ENCODE results near the gene IFI44. TPM values are rescaled to one million over a fixed set of nuclear protein-coding genes. Genes with fewer than 3 reads are reported as not detected.

Gene IFI44
- total RNA-seq, 1 donor from 2014 or later, result not detected

DNA sequence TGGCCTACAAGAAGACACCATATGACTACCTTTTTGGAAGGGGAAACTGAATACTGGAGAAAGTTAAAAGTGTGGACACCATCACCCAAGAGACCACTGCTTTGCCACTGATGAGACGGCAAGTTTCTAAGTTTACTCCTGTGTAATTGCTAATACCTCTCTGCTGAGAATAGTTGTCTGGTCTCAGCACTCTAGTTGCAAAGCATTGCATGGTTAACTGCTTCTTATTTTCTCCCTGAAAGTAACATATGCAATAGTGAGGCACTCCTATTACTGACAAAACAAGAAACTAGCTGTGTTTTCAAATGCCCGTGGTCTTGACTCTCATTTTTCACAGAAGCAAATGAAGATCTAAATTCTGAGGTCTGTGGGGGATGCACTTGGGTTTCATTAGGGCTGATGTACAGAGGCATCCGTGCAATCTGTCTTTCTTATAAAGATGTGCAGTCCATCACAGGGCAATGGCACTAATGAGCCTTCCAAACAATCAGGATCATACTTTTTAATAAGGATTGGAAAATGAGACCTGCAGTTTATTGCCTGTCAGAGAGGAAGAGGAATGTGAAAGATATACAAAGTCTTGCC is 62.9 kb downstream of the IFI44 start:
- Histone ChIP-seq H3K36me3 (no peaks in the 10 kb centered on the region), H4K20me1 (ENCODE audit: low read depth) (no peaks in the 10 kb centered on the region), H3K27me3 (no peaks in the 10 kb centered on the region), H3K9me3 (ENCODE audit: low read depth) (no peaks in the 10 kb centered on the region), H3K4me1 (no peaks in the 10 kb centered on the region), H3K79me2 (ENCODE audit: low read depth) (no peaks in the 10 kb centered on the region), H3K27ac (no peak overlapping the region), H3K4me2 (no peak overlapping the region), H2AFZ (replicated peaks) (no peak overlapping the region), H3K4me3 (no peak overlapping the region), H3F3A (ENCODE audit: low read depth) (no peaks in the 10 kb centered on the region), H3K9ac (no peak overlapping the region)
- TF ChIP-seq EZH2phosphoT487 (IDR thresholded peaks at IDR 0.05) (no peak), EZH2 (IDR thresholded peaks at IDR 0.05) (no peak)
- TF ChIP-seq, protein P1, sequence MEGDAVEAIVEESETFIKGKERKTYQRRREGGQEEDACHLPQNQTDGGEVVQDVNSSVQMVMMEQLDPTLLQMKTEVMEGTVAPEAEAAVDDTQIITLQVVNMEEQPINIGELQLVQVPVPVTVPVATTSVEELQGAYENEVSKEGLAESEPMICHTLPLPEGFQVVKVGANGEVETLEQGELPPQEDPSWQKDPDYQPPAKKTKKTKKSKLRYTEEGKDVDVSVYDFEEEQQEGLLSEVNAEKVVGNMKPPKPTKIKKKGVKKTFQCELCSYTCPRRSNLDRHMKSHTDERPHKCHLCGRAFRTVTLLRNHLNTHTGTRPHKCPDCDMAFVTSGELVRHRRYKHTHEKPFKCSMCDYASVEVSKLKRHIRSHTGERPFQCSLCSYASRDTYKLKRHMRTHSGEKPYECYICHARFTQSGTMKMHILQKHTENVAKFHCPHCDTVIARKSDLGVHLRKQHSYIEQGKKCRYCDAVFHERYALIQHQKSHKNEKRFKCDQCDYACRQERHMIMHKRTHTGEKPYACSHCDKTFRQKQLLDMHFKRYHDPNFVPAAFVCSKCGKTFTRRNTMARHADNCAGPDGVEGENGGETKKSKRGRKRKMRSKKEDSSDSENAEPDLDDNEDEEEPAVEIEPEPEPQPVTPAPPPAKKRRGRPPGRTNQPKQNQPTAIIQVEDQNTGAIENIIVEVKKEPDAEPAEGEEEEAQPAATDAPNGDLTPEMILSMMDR (IDR thresholded peaks at IDR 0.05), result no peak
- H3K9me3 Mint-ChIP-seq, result no peaks in the 10 kb centered on the region
- no peak for DNase-seq (ENCODE audit: low spot score)
- H3K27ac Mint-ChIP-seq, result no peak overlapping the region
- no peak overlapping the region for H3K4me3 Mint-ChIP-seq
- peaks cover under 1% of the 10 kb centered on the region for H3K4me1 Mint-ChIP-seq
- H3K27me3 Mint-ChIP-seq (ENCODE audit: insufficient read depth, low read depth), result no peaks in the 10 kb centered on the region
- no peaks in the 10 kb centered on the region for H3K36me3 Mint-ChIP-seq

DNA sequence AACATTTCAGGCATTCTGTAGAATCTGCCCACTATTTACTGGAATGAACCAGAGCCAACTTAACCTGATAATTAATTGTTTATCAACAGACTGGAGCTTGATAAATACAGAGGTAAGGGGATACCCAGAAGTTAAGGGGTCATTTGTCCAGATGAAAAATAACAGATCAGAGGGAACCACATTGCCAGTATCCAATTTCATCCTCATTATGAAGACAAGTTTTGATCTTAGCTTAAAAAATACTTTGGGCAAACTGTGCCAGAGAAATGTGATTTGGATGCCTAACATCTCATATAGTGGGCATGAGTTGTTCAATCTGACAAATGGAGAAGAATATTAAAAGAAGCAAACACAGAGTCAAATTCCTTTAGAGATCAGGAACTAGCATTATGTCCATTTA is 63.7 kb downstream of the IFI44 start:
- Histone ChIP-seq H2AFZ (replicated peaks) (no peak overlapping the region), H4K20me1 (ENCODE audit: low read depth) (no peaks in the 10 kb centered on the region), H3K4me2 (no peak overlapping the region), H3K9me3 (ENCODE audit: low read depth) (no peaks in the 10 kb centered on the region), H3K27ac (no peak overlapping the region), H3K9ac (no peak overlapping the region), H3K27me3 (no peaks in the 10 kb centered on the region), H3K36me3 (no peaks in the 10 kb centered on the region), H3K4me1 (no peaks in the 10 kb centered on the region), H3K79me2 (ENCODE audit: low read depth) (no peaks in the 10 kb centered on the region), H3F3A (ENCODE audit: low read depth) (no peaks in the 10 kb centered on the region), H3K4me3 (no peak overlapping the region)
- no peak for TF ChIP-seq EZH2 (IDR thresholded peaks at IDR 0.05)
- TF ChIP-seq EZH2phosphoT487 (IDR thresholded peaks at IDR 0.05), result no peak
- TF ChIP-seq, protein P1 (IDR thresholded peaks at IDR 0.05), result no peak
- Mint-ChIP-seq H3K4me1 (peaks cover 2% of the 10 kb centered on the region), H3K9me3 (no peaks in the 10 kb centered on the region), H3K36me3 (no peaks in the 10 kb centered on the region), H3K27me3 (ENCODE audit: insufficient read depth, low read depth) (no peaks in the 10 kb centered on the region), H3K4me3 (no peak overlapping the region), H3K27ac (no peak overlapping the region)
- DNase-seq (ENCODE audit: low spot score), result no peak

Other genes with a start within 250 kb of the IFI44 start
- 0.06 TPM in 1 of 2 replicates, not detected in the other for gene PTGFR, start 158.9 kb upstream of the IFI44 start, total RNA-seq (ENCODE audit: low replicate concordance)
- not detected in 2 replicates for gene IFI44L, start 29.4 kb upstream of the IFI44 start, total RNA-seq (ENCODE audit: low replicate concordance)

All from neural progenitor cell (in vitro differentiated cells).